Mammary epithelial cell (primary cell): ENCODE measurements around the gene MBP.

Source experiments
- CTCF ChIP-seq, 2 donors: IDR thresholded peaks in 1 of 2; conservative IDR thresholded peaks in 1 of 2; 2 replicates each; pipeline ENCODE4 v1.5.1; 2011 to 2012; ENCODE audit warnings: inconsistent platforms in 2 of 2, low read length in 2 of 2, mild to moderate bottlenecking in 2 of 2, control low read depth in 1 of 2, low read depth in 1 of 2; ENCODE audit not compliant: insufficient read depth in 1 of 2; ENCODE audit errors: extremely low read depth in 1 of 2
- EZH2 ChIP-seq: IDR thresholded peaks from 2 replicates; pipeline ENCODE4 v1.6.1; 2012; ENCODE audit warnings: low read length, inconsistent platforms, borderline replicate concordance

GRCh38 chr18:77170890-77171410 is 38.4 kb upstream of the MBP start:
- TF ChIP-seq CTCF (conservative IDR thresholded peaks at IDR 0.05 in 1 of 2, IDR thresholded peaks at IDR 0.05 in 1 of 2; ENCODE audit: extremely low read depth in 1 of 2, insufficient read depth in 1 of 2, low read depth in 1 of 2, low read length in 2 of 2) = no peak
- TF ChIP-seq EZH2 = no peak
